Effector CD4-positive, alpha-beta T cell (primary cell): Measurements from ENCODE around the gene FTH1.
A peak's percentile ranks its signal among the peaks of the same experiment; 100 is the strongest.

Source experiments
- DNase-seq: peaks from one replicate; pipeline ENCODE4 v3.0.0-alpha.2; 2020

FTH1 gene

GRCh38 chr11:61947486-61948210 lies 19.8 kb downstream of the FTH1 start:
- peak; percentile 53 for DNase-seq

- no peak for DNase-seq
Observed at GRCh38 chr11:61946894-61947293, 20.5 kb downstream of the FTH1 start.

- DNase-seq, result no peak
Observed at GRCh38 chr11:61945191-61945590, 22.2 kb downstream of the FTH1 start.

- no peak for DNase-seq
Observed at GRCh38 chr11:61940466-61940865, 27.0 kb downstream of the FTH1 start.

GRCh38 chr11:61935861-61936260 lies 31.6 kb downstream of the FTH1 start:
- DNase-seq, result no peak

GRCh38 chr11:61930933-61931332 lies 36.5 kb downstream of the FTH1 start:
- no peak for DNase-seq

GRCh38 chr11:61928606-61929005 lies 38.8 kb downstream of the FTH1 start:
- DNase-seq, result no peak

GRCh38 chr11:61927501-61927900 lies 39.9 kb downstream of the FTH1 start:
- DNase-seq, result no peak

GRCh38 chr11:61926235-61926634 lies 41.2 kb downstream of the FTH1 start:
- no peak for DNase-seq

- no peak for DNase-seq
Observed at GRCh38 chr11:61925736-61926135, 41.7 kb downstream of the FTH1 start.

GRCh38 chr11:61924064-61924455 lies 43.4 kb downstream of the FTH1 start:
- DNase-seq, result no peak

- DNase-seq, result no peak
Observed at GRCh38 chr11:61923166-61924063, 44.0 kb downstream of the FTH1 start.

GRCh38 chr11:61922539-61922938 lies 44.9 kb downstream of the FTH1 start:
- no peak for DNase-seq

- no peak for DNase-seq
Observed at GRCh38 chr11:61921446-61921845, 46.0 kb downstream of the FTH1 start.

GRCh38 chr11:61919705-61920631 lies 47.5 kb downstream of the FTH1 start:
- DNase-seq, result no peak

- no peak for DNase-seq
Observed at GRCh38 chr11:61918938-61919704, 48.3 kb downstream of the FTH1 start.

- DNase-seq, result no peak
Observed at GRCh38 chr11:61918251-61918937, 49.0 kb downstream of the FTH1 start.

- DNase-seq, result no peak
Observed at GRCh38 chr11:61917334-61918109, 49.9 kb downstream of the FTH1 start, which contains the start of gene RAB3IL1. Gene RAB3IL1, minus strand, starts transcription at chr11:61917566. Its CDS starts 199 bp downstream, at chr11:61917367.

- DNase-seq, result no peak
Observed at GRCh38 chr11:61916737-61917333, 50.6 kb downstream of the FTH1 start.
